ENCODE data around the gene SLC9B2. TPM values are rescaled to one million over a fixed set of nuclear protein-coding genes. Genes with fewer than 3 reads are reported as not detected.

Gene SLC9B2
- total and polyA plus RNA-seq, 2 donors from 2014 or later, result 0.80 to 6.0 TPM

DNA sequence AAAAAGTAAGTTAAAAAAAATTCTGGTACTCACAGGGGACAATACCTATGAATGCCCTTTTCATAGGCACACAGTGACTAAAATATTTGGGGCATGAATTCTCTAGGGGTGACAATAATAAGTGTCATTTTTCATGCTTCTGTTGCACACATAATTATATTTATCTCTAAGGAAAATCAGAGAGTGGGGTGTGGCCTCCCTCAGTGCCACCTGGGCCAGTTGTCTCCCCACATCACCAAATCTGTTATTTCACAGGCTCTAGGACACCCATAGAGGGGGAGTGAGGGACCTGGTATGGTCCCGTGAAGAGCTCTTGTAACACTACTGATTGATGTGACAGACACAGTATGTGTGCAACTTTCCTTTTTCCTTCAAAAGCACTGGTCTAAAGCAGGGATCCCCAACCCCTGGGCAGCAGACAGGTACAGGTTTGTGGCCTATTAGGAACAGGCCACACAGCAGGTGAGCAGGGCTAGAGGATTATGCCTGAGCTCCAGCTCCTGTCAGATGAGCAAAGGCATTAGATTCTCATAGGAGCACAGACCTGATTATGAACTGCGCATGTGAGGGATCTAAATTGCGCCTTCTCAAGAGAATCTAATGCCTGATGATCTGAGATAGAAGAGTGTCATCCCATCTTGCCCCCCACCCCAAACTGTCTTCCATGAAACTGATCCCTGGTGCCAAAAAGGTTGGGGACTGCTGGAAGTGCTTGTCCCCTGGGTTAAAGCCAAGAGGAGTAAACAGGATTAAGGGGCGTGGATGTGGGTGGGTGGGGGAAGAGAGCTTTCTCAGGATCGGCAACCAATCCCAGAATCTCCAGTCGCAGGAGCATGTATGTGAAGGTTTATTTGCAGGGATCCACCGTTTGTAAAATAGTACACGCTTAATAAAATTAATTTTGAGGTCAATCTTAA is 57.9 kb downstream of the SLC9B2 start:
- TF ChIP-seq, protein P1, sequence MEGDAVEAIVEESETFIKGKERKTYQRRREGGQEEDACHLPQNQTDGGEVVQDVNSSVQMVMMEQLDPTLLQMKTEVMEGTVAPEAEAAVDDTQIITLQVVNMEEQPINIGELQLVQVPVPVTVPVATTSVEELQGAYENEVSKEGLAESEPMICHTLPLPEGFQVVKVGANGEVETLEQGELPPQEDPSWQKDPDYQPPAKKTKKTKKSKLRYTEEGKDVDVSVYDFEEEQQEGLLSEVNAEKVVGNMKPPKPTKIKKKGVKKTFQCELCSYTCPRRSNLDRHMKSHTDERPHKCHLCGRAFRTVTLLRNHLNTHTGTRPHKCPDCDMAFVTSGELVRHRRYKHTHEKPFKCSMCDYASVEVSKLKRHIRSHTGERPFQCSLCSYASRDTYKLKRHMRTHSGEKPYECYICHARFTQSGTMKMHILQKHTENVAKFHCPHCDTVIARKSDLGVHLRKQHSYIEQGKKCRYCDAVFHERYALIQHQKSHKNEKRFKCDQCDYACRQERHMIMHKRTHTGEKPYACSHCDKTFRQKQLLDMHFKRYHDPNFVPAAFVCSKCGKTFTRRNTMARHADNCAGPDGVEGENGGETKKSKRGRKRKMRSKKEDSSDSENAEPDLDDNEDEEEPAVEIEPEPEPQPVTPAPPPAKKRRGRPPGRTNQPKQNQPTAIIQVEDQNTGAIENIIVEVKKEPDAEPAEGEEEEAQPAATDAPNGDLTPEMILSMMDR (IDR thresholded peaks at IDR 0.05; ENCODE audit: borderline replicate concordance, extremely low read depth, insufficient read depth), result no peak
- FAIRE-seq, result no peak
- intact Hi-C loops (cut with DNase I), result loop anchor here (10.0 kb wide), 1 partner anchor 574 kb away; no protein-coding TSS in a partner anchor
- H3K9ac ChIP-seq (ENCODE audit: low read length in 3 of 3), result peak overlapping the region; percentile 77 to 95 (median 89)
- H3K4me3 ChIP-seq (ENCODE audit: low read length in 3 of 3), result peak overlapping the region; percentile 76 to 97 (median 81)
- DNase-seq, result peak in 3 of 5 donors; percentile 19 to 63 (median 48)
- H3K27me3 ChIP-seq (ENCODE audit: control insufficient read depth, insufficient read depth, low read length), result no peaks in the 10 kb centered on the region
- H3K4me1 ChIP-seq (ENCODE audit: control insufficient read depth in 2 of 3, insufficient read depth in 2 of 3, low read depth in 1 of 3, low read length in 3 of 3), result peaks cover 0 to 7% (median 6%) of the 10 kb centered on the region in 3 donors
- H3K36me3 ChIP-seq (ENCODE audit: control insufficient read depth in 2 of 3, insufficient read depth in 3 of 3, low read length in 3 of 3), result no peaks in the 10 kb centered on the region
- H3K9me3 ChIP-seq (ENCODE audit: control insufficient read depth in 2 of 3, insufficient read depth in 1 of 3, low read length in 3 of 3), result no peaks in the 10 kb centered on the region
- H3K27ac ChIP-seq (ENCODE audit: low read depth in 2 of 2, low read length in 2 of 2), result peak overlapping the region; percentile 91 to 94

DNA sequence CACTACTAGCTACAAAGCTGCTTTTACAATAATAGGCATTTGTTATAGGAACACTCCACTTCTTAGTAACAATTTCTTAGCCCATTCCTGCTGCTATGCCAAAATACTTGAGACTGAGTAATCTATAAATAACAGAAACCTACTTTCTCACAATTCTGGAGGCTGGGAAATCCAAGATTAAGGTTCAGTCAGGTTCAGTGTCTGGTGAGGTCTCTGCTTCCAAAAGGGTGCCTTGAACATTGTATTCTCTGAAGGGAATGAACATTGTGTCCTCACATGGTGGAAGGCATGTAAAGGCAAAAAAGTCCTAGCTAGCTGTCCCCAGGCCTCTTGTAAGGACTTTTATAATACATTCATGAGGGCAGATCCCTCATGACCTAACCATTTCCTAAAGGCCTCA is 64.0 kb downstream of the SLC9B2 start:
- Histone ChIP-seq H3K36me3 (ENCODE audit: control insufficient read depth in 2 of 3, insufficient read depth in 3 of 3, low read length in 3 of 3) (no peaks in the 10 kb centered on the region), H3K4me3 (ENCODE audit: low read length in 3 of 3) (no peak overlapping the region), H3K4me1 (ENCODE audit: control insufficient read depth in 2 of 3, insufficient read depth in 2 of 3, low read depth in 1 of 3, low read length in 3 of 3) (peaks cover 2 to 21% (median 8%) of the 10 kb centered on the region in 3 donors), H3K27ac (ENCODE audit: low read depth in 2 of 2, low read length in 2 of 2) (peak overlapping the region; percentile 78 to 79), H3K9me3 (ENCODE audit: control insufficient read depth in 2 of 3, insufficient read depth in 1 of 3, low read length in 3 of 3) (no peaks in the 10 kb centered on the region), H3K9ac (ENCODE audit: low read length in 3 of 3) (no peak overlapping the region), H3K27me3 (ENCODE audit: control insufficient read depth, insufficient read depth, low read length) (no peaks in the 10 kb centered on the region)
- FAIRE-seq, result no peak
- no peak for DNase-seq
- TF ChIP-seq, protein P1 (IDR thresholded peaks at IDR 0.05; ENCODE audit: borderline replicate concordance, extremely low read depth, insufficient read depth), result no peak
- intact Hi-C loops (cut with DNase I), result loop anchor here (10.0 kb wide), 1 partner anchor 568 kb away; no protein-coding TSS in a partner anchor

DNA sequence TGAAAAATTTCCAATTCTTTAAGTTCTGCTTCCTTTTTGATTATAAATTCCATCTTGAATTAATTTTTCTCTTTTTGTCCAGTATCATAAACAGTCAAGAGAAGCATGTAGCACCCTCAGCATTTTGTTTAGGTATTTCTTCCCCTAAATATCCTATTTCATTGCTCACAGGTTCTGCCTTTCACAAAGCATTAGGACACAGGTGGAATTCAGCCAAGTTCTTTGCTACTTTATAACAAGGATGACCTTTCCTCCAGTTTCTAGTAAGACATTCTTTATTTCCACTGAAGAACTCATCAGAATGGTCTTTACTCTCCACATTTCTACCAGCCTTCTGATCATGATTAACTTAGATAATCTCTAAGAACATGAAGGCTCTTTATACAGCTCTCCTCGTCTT is 64.5 kb downstream of the SLC9B2 start:
- peak overlapping the region in 1 of 3 donors; percentile 61 for H3K9ac ChIP-seq (ENCODE audit: low read length in 3 of 3)
- no peaks in the 10 kb centered on the region for H3K36me3 ChIP-seq (ENCODE audit: control insufficient read depth in 2 of 3, insufficient read depth in 3 of 3, low read length in 3 of 3)
- H3K4me3 ChIP-seq (ENCODE audit: low read length in 3 of 3), result no peak overlapping the region
- H3K27ac ChIP-seq (ENCODE audit: low read depth in 2 of 2, low read length in 2 of 2), result peak overlapping the region; percentile 78 to 92
- H3K9me3 ChIP-seq (ENCODE audit: control insufficient read depth in 2 of 3, insufficient read depth in 1 of 3, low read length in 3 of 3), result no peaks in the 10 kb centered on the region
- peak in 2 of 5 donors; percentile 58 to 65 for DNase-seq
- intact Hi-C loops (cut with DNase I), result loop anchor here (10.0 kb wide), 1 partner anchor 567 kb away; no protein-coding TSS in a partner anchor
- FAIRE-seq, result peak; percentile 65
- no peaks in the 10 kb centered on the region for H3K27me3 ChIP-seq (ENCODE audit: control insufficient read depth, insufficient read depth, low read length)
- peaks cover 2 to 21% (median 8%) of the 10 kb centered on the region in 3 donors for H3K4me1 ChIP-seq (ENCODE audit: control insufficient read depth in 2 of 3, insufficient read depth in 2 of 3, low read depth in 1 of 3, low read length in 3 of 3)
- TF ChIP-seq, protein P1 (IDR thresholded peaks at IDR 0.05; ENCODE audit: borderline replicate concordance, extremely low read depth, insufficient read depth), result no peak
